CD4-positive, CD25-positive, alpha-beta regulatory T cell (primary cell): ENCODE results near the gene ZNF629. TPM values are rescaled to one million over a fixed set of nuclear protein-coding genes. Genes with fewer than 3 reads are reported as not detected.

Experiments used
- ATAC-seq, 2 donors: fragments of 150-1000 bp; cut with Tn5 transposase; one replicate each; pipeline ENCODE4 v1.10.0; 2021; ENCODE audit warnings: low read depth in 2 of 2, moderate number of reproducible peaks in 2 of 2, moderate library complexity in 1 of 2
- DNase-seq, 3 donors: peaks; one replicate each; pipeline versions ENCODE4 v3.0.0 to v3.0.0-alpha.2; 2012 to 2022; ENCODE audit warnings: mixed read lengths in 1 of 3
- H3K27ac ChIP-seq: one replicate; pipeline ENCODE4 v1.7.0; 2013; ENCODE audit warnings: mild to moderate bottlenecking, low read length; ENCODE audit not compliant: insufficient read depth, poor library complexity, severe bottlenecking
- H3K27me3 ChIP-seq: one replicate; pipeline ENCODE4 v1.7.0; 2013; ENCODE audit warnings: low read length; ENCODE audit not compliant: control insufficient read depth, insufficient read depth
- H3K36me3 ChIP-seq: one replicate; pipeline ENCODE4 v1.7.0; 2013; ENCODE audit warnings: mild to moderate bottlenecking, low read length, moderate library complexity; ENCODE audit not compliant: control insufficient read depth, insufficient read depth
- H3K4me1 ChIP-seq: 2 replicates; pipeline ENCODE4 v1.7.0; 2013; ENCODE audit warnings: mild to moderate bottlenecking, low read length; ENCODE audit not compliant: insufficient read depth, control insufficient read depth, poor library complexity, severe bottlenecking
- H3K4me3 ChIP-seq: one replicate; pipeline ENCODE4 v1.7.0; 2013; ENCODE audit warnings: low read depth, mild to moderate bottlenecking, low read length, moderate library complexity
- H3K9me3 ChIP-seq, 2 experiments: 1 replicate in 1 of 2; 2 replicates in 1 of 2; pipeline ENCODE4 v1.7.0; 2013; ENCODE audit warnings: low read length in 2 of 2, mild to moderate bottlenecking in 1 of 2, moderate library complexity in 1 of 2; ENCODE audit not compliant: control insufficient read depth in 2 of 2
- H3K27ac Mint-ChIP-seq, 3 donors: one replicate each; pipeline ENCODE4 v1.8.0; 2020 to 2022; ENCODE audit warnings: mild to moderate bottlenecking in 3 of 3, mixed read lengths in 3 of 3, moderate library complexity in 2 of 3
- H3K27me3 Mint-ChIP-seq: one replicate; pipeline ENCODE4 v1.8.0; 2022; ENCODE audit warnings: mild to moderate bottlenecking, mixed read lengths
- H3K36me3 Mint-ChIP-seq: one replicate; pipeline ENCODE4 v1.8.0; 2020; ENCODE audit warnings: mixed read lengths
- H3K4me1 Mint-ChIP-seq, 4 donors: one replicate each; pipeline ENCODE4 v1.8.0; 2020 to 2022; ENCODE audit warnings: mixed read lengths in 4 of 4, mild to moderate bottlenecking in 1 of 4
- H3K4me3 Mint-ChIP-seq, 4 donors: one replicate each; pipeline ENCODE4 v1.8.0; 2020 to 2022; ENCODE audit warnings: mild to moderate bottlenecking in 4 of 4, mixed read lengths in 4 of 4, moderate library complexity in 3 of 4
- H3K9me3 Mint-ChIP-seq, 7 donors: one replicate each; pipeline ENCODE4 v1.8.0; 2020 to 2022; ENCODE audit warnings: mixed read lengths in 7 of 7, mild to moderate bottlenecking in 3 of 7, moderate library complexity in 2 of 7
- polyA plus RNA-seq, 4 donors: library from polyadenylated mRNA; unstranded; fragments of 300-500 nt; fragmentation: Illumina TruSeq; gene quantifications; one replicate each; pipeline ENCODE4 v1.2.3, GENCODE V29; 2021
- total RNA-seq: library from RNA; stranded (reverse); gene quantifications from one replicate; pipeline ENCODE4 v1.2.3, GENCODE V29; 2022

ZNF629 gene
- total and polyA plus RNA-seq, 5 donors from 2014 or later, result 0.23 to 0.79 (median 0.39) TPM

DNA sequence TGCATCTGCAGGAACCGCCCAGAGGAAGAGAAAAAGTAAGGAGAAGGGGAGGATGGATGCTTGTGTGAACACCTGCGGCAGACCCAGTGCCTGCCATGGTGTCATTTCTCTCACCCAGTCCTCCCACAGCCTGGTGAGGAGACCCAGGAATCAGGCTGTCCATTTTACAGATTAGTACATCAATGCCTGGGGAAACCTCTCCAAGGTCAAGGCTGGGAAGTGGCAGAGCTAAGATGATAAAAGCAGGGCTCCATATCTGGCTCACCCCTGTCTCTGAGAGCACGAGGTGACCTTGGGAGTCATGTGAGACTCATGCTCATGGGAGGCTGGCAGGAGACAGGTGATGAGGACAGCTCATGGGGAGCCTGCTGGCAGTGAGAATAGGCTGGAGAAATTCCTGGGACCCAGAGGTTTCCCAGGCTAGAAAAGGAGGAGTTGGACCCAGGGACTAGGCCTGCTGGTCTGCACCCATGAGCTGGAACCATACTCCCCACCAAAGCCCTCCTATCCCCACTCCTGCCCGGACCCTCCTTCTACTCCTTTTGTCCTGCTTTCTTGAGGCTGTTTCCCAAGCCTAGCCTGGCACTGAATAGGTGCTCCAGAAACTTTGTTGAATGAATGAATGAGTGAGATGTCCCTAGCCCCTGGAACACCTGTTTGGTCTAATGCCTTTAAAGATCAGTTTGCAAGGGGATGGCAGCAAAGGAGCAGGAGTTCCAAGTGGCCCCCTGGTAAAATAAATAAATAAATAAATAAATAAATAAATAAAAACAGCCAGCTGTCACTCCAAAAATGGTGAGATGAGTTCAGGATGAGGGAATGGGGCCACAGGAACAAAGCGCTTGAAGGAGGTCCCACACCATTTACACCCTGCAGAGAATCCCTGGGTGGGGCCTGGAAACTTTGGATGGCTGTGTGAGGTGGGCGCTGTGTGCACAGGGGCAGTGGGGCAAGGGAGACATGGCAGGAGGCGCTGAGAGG is 1.6 kb downstream of the ZNF629 start:
- H3K9me3 Mint-ChIP-seq, result no peaks in the 10 kb centered on the region
- H3K4me1 Mint-ChIP-seq, result peaks cover 0 to 16% (median 7%) of the 10 kb centered on the region in 4 donors
- peaks cover 7% of the 10 kb centered on the region for H3K27me3 ChIP-seq
- peak overlapping the region in 3 of 4 donors; percentile 40 to 72 (median 70) for H3K4me3 Mint-ChIP-seq
- no peaks in the 10 kb centered on the region for H3K36me3 Mint-ChIP-seq
- no peaks in the 10 kb centered on the region for H3K36me3 ChIP-seq
- no peak overlapping the region for H3K4me3 ChIP-seq
- no peaks in the 10 kb centered on the region for H3K9me3 ChIP-seq
- no peak for DNase-seq
- peaks cover 48% of the 10 kb centered on the region for H3K27me3 Mint-ChIP-seq
- peak overlapping the region in 1 of 3 donors; percentile 51 for H3K27ac Mint-ChIP-seq
- no peak for ATAC-seq
- H3K27ac ChIP-seq, result no peak overlapping the region
- peaks cover 16% of the 10 kb centered on the region for H3K4me1 ChIP-seq

DNA sequence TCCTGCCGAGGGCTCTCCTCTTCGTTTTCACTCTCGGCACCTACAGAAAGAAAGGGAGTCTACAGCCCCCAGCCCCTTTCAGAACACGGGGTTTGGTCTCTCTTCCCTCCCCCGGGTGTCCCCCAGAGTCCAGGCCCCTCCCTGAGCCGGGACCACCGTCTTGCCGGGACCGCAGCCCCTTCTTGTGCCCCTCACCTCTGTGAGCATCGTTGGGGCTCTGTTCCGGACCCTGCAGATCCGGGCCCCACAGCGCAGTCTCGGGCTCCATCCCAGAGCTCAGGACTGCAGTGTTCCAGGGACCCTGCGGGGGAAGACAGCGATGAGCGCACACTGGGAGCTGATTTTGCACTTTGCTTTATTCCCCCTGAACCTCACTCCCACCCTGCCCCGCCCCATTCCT is 2.8 kb downstream of the ZNF629 start:
- Histone ChIP-seq H3K9me3 (no peaks in the 10 kb centered on the region), H3K27me3 (peaks cover 7% of the 10 kb centered on the region), H3K36me3 (no peaks in the 10 kb centered on the region), H3K27ac (no peak overlapping the region), H3K4me1 (peaks cover 16% of the 10 kb centered on the region), H3K4me3 (no peak overlapping the region)
- Mint-ChIP-seq H3K27me3 (peaks cover 48% of the 10 kb centered on the region), H3K4me1 (peaks cover 0 to 16% (median 7%) of the 10 kb centered on the region in 4 donors), H3K27ac (no peak overlapping the region), H3K36me3 (no peaks in the 10 kb centered on the region), H3K4me3 (no peak overlapping the region), H3K9me3 (no peaks in the 10 kb centered on the region)
- DNase-seq, result no peak
- ATAC-seq, result no peak

DNA sequence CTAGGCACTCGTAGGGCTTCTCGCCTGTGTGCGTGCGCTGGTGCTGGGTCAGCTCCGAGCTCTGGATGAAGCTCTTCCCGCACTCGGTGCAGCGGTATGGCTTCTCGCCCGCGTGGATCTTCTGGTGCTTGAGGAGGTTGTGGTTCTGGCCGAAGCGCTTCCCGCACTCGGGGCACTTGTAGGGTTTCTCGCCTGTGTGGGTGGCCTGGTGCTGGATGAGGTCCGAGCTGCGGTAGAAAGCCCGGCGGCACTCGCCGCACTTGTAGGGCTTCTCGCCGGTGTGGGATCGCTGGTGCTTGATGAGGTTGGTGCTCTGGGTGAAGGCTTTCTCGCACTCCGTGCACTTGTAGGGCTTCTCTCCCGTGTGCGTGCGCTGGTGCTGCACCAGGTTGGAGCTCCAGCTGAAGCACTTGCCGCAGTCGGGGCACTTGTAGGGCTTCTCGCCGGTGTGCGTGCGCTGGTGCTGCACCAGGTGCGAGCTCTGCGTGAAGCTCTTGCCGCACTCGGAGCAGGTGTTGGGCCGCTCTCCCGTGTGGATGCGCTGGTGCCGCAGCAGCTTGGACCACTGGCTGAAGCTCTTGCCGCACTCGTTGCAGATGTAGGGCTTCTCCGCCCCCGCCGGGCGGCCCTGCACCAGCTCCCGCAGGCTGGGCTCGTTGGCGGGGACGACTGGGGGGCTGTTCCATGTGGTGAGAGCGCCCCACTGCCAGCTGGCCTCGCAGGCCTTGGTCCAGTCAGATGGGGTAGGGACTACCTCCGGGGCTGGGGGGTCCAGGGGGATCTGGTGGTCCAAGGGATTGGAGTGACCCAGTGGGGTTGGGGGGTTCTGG is 3.5 kb downstream of the ZNF629 start:
- H3K36me3 Mint-ChIP-seq, result no peaks in the 10 kb centered on the region
- ATAC-seq (no peak), DNase-seq (no peak)
- H3K4me1 Mint-ChIP-seq, result peaks cover 0 to 16% (median 7%) of the 10 kb centered on the region in 4 donors
- H3K27me3 Mint-ChIP-seq, result peaks cover 42% of the 10 kb centered on the region
- no peak overlapping the region for H3K4me3 Mint-ChIP-seq
- Histone ChIP-seq H3K9me3 (no peaks in the 10 kb centered on the region), H3K4me1 (peaks cover 16% of the 10 kb centered on the region), H3K4me3 (no peak overlapping the region), H3K27ac (no peak overlapping the region), H3K27me3 (peaks cover 7% of the 10 kb centered on the region), H3K36me3 (no peaks in the 10 kb centered on the region)
- no peaks in the 10 kb centered on the region for H3K9me3 Mint-ChIP-seq
- no peak overlapping the region for H3K27ac Mint-ChIP-seq

DNA sequence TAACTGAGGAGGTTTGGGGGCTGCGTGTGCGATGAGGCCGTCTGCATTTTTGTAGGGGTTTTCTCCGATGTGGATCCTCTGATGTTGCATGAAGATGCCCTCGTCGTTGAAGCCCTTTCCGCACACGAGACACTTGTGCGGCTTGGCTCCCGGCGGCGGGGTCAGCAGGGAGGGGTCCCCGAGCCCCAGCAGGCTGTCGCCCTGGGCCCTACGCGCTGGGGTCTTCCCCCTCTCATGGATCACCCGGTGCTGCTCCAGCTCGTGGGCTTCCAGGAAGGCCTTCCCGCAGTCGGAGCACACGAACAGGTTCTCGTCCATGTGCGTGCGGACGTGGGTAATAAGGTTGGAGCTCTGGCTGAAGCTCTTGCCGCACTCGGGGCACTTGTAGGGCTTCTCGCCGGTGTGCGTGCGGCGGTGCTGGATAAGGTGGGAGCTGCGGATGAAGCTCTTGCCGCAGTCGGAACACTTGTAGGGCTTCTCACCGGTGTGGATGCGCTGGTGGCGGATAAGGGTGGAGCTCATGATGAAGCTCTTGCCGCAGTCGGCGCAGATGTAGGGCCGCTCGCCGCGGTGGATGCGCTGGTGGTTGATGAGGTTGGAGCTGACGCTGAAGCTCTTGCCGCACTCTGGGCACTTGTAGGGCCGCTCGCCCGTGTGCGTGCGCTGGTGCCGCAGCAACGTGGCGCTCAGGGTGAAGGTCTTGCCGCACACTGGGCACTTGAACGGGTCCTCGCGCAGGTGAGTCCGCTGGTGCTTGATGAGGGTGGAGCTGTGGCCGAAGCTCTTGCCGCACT is 4.3 kb downstream of the ZNF629 start:
- Histone ChIP-seq H3K4me3 (no peak overlapping the region), H3K9me3 (no peaks in the 10 kb centered on the region), H3K4me1 (peaks cover 16% of the 10 kb centered on the region), H3K27me3 (peaks cover 5% of the 10 kb centered on the region), H3K27ac (no peak overlapping the region), H3K36me3 (no peaks in the 10 kb centered on the region)
- peaks cover 0 to 12% (median 5%) of the 10 kb centered on the region in 4 donors for H3K4me1 Mint-ChIP-seq
- no peak overlapping the region for H3K27ac Mint-ChIP-seq
- H3K36me3 Mint-ChIP-seq, result no peaks in the 10 kb centered on the region
- no peaks in the 10 kb centered on the region for H3K9me3 Mint-ChIP-seq
- peaks cover 34% of the 10 kb centered on the region for H3K27me3 Mint-ChIP-seq
- DNase-seq (no peak), ATAC-seq (no peak)
- no peak overlapping the region for H3K4me3 Mint-ChIP-seq

DNA sequence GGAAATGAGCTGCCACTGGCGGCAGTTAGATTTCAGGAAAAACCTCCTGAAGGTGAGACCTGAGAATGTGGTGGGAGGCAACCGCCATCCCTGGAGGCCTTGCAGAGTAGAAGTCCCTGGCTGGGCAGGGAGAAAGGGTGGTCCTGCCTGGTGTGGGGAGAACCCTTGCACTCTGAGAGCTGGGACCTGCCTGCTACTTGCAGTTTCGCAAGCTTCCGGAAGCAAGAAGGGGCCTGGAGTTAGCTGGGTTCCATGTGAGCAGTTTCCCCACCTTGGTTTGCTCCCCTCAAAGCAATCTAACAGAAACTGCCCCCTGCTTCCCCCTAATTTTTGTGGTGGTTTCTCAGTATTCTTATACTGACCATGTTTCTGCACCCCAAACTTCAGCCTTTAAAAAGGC is 6.5 kb downstream of the ZNF629 start:
- H3K27ac ChIP-seq, result no peak overlapping the region

DNA sequence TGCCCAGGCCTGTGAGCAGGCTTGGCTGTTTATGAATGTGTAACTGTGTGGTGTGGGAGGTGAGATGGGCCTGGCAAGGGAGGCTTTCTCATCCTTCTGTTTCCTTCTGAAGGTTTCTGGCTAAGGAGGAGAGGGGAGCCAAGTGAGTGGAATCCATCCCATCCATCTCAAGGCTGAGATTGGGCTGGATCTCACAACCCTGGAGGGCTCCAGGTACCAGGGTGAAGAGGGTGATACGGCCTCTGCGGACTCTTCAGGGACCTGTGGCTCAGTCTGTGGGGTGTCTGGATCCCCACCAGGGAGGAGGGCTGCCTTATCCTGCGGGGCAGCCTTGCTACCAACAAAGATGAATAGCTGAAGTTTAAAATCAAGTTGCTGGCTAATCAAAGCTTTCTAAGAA is 7.0 kb downstream of the ZNF629 start:
- Mint-ChIP-seq H3K27me3 (peaks cover 15% of the 10 kb centered on the region), H3K4me1 (peaks cover 5 to 22% (median 10%) of the 10 kb centered on the region in 4 donors), H3K4me3 (no peak overlapping the region), H3K27ac (peak overlapping the region in 1 of 3 donors; percentile 34), H3K36me3 (no peaks in the 10 kb centered on the region), H3K9me3 (no peaks in the 10 kb centered on the region)
- H3K4me1 ChIP-seq, result peaks cover 14% of the 10 kb centered on the region
- ATAC-seq, result no peak
- H3K9me3 ChIP-seq, result no peaks in the 10 kb centered on the region
- H3K4me3 ChIP-seq, result no peak overlapping the region
- no peak overlapping the region for H3K27ac ChIP-seq
- H3K36me3 ChIP-seq, result no peaks in the 10 kb centered on the region
- no peak for DNase-seq
- peaks cover 2% of the 10 kb centered on the region for H3K27me3 ChIP-seq

More for the DNA sequence above, 6.5 kb downstream of the ZNF629 start:
- no peaks in the 10 kb centered on the region for H3K9me3 Mint-ChIP-seq
- H3K9me3 ChIP-seq, result no peaks in the 10 kb centered on the region
- peaks cover 9% of the 10 kb centered on the region for H3K4me1 ChIP-seq
- H3K36me3 ChIP-seq, result no peaks in the 10 kb centered on the region
- DNase-seq (no peak), ATAC-seq (no peak)
- peaks cover 5% of the 10 kb centered on the region for H3K27me3 ChIP-seq
- H3K4me3 Mint-ChIP-seq, result no peak overlapping the region
- no peaks in the 10 kb centered on the region for H3K36me3 Mint-ChIP-seq
- H3K27ac Mint-ChIP-seq, result peak overlapping the region in 1 of 3 donors; percentile 10
- no peak overlapping the region for H3K4me3 ChIP-seq
- peaks cover 21% of the 10 kb centered on the region for H3K27me3 Mint-ChIP-seq
- H3K4me1 Mint-ChIP-seq, result peaks cover 5 to 18% (median 11%) of the 10 kb centered on the region in 4 donors

DNA sequence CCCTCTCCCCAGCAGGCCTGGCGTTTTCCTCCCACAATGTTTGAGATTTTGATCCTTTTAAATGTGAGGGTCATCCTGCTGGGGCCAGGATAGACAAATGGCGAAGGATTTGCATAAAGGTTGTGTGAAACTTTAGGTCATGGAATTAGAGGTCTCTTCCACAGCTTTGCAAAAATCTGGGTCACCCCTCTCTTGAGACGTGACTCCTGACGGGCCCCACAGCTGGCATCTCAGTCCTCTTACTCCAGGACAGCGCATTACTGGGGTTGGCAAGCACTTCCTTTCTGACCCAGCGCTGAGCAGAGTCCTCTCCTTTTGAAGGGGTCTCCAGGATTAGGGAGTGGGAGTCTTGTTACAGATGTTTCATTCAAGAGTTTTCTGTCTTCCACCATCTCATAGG is 7.4 kb downstream of the ZNF629 start:
- Mint-ChIP-seq H3K36me3 (no peaks in the 10 kb centered on the region), H3K9me3 (no peaks in the 10 kb centered on the region), H3K27me3 (peaks cover 11% of the 10 kb centered on the region), H3K27ac (peak overlapping the region in 1 of 3 donors; percentile 34), H3K4me3 (peak overlapping the region in 1 of 4 donors; percentile 44), H3K4me1 (peaks cover 5 to 23% (median 7%) of the 10 kb centered on the region in 4 donors)
- H3K36me3 ChIP-seq, result peaks cover 2% of the 10 kb centered on the region
- no peak overlapping the region for H3K27ac ChIP-seq
- H3K4me1 ChIP-seq, result peaks cover 18% of the 10 kb centered on the region
- DNase-seq, result no peak
- no peak for ATAC-seq
- no peak overlapping the region for H3K4me3 ChIP-seq
- H3K9me3 ChIP-seq, result no peaks in the 10 kb centered on the region
- peaks cover 2% of the 10 kb centered on the region for H3K27me3 ChIP-seq
